Esophagus squamous epithelium (tissue), 4 donors: Measurements from ENCODE around the gene HCLS1.
"Not testable (repeated sequence)": the region's sequence is repeated elsewhere in the genome, so short reads cannot be mapped to it uniquely, and the experiment has no call there.

Experiments
- POLR2A ChIP-seq, 4 donors: fragments of 450-650 bp; IDR thresholded peaks; one replicate each; pipeline ENCODE4 v1.6.1; 2017; ENCODE audit warnings: antibody characterized with exemption in 4 of 4, mild to moderate bottlenecking in 4 of 4, moderate library complexity in 3 of 4
- TF ChIP-seq, protein P1 (sequence below), 6 experiments: fragments of 450-650 bp in 4 of 6; fragments of 200-600 bp in 2 of 6; sonication (generic) in 2 of 6; IDR thresholded peaks; one replicate each; pipeline ENCODE4 v1.5.1; 2016 to 2019; ENCODE audit warnings: antibody characterized with exemption in 6 of 6, mild to moderate bottlenecking in 4 of 6, moderate library complexity in 4 of 6

DNA sequence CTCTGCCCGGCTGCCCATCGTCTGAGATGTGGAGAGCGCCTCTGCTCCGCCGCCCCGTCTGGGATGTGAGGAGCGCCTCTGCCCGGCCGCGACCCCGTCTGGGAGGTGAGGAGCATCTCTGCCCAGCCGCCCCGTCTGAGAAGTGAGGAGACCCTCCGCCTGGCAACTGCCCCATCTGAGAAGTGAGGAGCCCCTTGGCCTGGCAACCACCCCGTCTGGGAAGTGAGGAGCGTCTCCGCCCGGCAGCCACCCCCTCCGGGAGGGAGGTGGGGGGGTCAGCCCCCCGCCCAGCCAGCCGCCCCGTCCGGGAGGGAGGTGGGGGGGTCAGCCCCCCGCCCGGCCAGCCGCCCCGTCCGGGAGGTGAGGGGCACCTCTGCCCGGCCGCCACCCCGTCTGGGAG is 28.0 kb upstream of the HCLS1 start:
- TF ChIP-seq POLR2A (IDR thresholded peaks at IDR 0.05): not testable (repeated sequence)
- TF ChIP-seq, protein P1, sequence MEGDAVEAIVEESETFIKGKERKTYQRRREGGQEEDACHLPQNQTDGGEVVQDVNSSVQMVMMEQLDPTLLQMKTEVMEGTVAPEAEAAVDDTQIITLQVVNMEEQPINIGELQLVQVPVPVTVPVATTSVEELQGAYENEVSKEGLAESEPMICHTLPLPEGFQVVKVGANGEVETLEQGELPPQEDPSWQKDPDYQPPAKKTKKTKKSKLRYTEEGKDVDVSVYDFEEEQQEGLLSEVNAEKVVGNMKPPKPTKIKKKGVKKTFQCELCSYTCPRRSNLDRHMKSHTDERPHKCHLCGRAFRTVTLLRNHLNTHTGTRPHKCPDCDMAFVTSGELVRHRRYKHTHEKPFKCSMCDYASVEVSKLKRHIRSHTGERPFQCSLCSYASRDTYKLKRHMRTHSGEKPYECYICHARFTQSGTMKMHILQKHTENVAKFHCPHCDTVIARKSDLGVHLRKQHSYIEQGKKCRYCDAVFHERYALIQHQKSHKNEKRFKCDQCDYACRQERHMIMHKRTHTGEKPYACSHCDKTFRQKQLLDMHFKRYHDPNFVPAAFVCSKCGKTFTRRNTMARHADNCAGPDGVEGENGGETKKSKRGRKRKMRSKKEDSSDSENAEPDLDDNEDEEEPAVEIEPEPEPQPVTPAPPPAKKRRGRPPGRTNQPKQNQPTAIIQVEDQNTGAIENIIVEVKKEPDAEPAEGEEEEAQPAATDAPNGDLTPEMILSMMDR (IDR thresholded peaks at IDR 0.05): not testable (repeated sequence)
